Measurements from ENCODE around the gene TGFA.

The TGFA gene

GRCh38 chr2:70553584-70554337, at the start of gene TGFA:
TGFA (minus strand) TSS chr2:70553826; CDS start chr2:70553767, 59 bp downstream.
- DNase-seq (ENCODE audit: low spot score) = no peak

GRCh38 chr2:70603066-70603465, 49.4 kb upstream of the TGFA start:
- no peak for DNase-seq (ENCODE audit: low spot score)

- no peak for DNase-seq (ENCODE audit: low spot score)
Measured at GRCh38 chr2:70598197-70598596, 44.6 kb upstream of the TGFA start.

DNA sequence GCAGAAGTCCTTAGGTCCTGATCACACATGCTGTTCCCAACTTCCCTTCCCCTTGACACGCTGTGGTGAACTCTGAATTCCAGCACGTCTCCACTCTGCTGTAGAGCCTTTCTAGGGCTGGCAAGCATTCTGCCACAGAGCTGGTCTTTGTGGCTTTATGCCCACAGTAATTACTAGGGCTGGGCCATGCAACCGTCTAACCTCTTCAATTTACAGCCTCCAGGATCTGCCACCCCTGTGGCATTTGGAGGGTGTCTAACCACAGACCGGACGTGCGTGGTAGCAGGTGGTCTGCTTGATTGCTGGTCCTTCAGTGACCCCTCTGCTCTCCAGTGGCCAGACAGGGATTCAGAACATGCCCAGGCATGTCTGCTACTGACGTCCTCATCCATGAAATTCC, 43.1 kb upstream of the TGFA start:
- no peak for DNase-seq (ENCODE audit: low spot score)

DNA sequence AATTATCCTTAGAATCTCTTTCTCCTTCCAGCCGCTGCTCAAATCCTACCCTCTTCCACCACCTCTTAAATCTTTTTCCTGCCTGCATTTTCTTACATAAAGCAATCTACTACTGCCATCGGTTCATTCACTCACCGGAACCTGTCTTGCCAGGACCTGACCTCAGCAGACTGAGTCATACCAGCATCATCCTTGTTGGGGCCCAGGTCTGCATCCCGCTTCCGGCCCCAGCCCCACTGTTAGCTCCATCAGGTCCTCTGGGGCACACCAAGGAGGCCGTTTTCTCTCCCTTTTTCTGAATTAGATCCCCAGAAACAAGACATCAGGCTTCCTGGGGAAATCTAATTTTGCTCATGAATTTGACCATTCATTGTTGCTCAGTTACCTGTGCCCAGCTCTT, 42.7 kb upstream of the TGFA start:
- DNase-seq (ENCODE audit: low spot score) = no peak

GRCh38 chr2:70583091-70583490, 29.5 kb upstream of the TGFA start:
- no peak for DNase-seq (ENCODE audit: low spot score)

- DNase-seq (ENCODE audit: low spot score) = no peak
Measured at GRCh38 chr2:70580352-70580751, 26.7 kb upstream of the TGFA start.

- DNase-seq (ENCODE audit: low spot score) = no peak
Measured at GRCh38 chr2:70574618-70575017, 21.0 kb upstream of the TGFA start.

DNA sequence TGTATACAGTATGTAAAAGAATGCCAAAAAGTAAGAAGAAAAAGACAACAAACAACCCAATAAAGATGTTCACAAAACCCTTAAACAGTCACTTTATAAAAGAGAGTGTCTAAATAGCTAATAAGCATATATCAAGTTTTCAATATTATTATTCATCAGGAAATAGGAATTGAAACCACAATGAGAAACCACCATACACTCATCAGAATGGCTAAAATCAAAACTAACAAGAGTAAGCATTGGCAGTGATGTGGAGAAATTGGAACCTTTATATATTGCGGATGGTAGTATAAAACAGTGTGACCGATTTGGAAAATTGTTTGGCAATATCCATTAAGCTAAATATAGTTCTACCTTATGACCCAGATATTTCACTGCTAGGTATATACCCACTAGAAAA, 20.5 kb upstream of the TGFA start:
- no peak for DNase-seq (ENCODE audit: low spot score)

DNA sequence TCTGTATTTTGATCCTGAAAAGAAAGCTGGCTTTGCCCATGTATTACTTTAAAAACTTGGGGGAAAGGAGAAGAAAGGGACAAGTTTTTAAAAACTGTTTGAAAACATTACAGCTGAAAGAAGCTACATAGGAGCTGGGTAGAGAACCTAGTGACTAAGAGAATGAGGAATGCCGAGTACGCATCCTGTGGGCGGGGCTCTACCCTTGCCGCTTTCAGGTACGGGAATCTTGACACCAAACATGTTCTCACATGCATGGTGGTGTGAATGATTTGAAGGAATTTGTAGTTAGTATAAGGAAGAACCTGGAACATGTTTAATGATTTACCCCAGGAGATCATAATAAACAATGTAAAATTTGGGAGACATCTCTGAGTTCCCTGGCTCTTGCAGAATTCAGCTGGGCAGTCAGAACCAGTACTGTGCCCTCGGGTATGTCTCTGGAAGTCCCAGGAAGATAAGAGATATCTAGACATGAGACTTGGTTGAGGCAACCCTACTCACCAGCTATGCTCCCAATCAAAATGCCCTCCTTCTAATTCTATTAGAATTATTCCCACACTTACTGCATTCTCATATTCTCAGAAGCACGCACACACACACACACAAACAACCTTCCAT, 16.5 kb upstream of the TGFA start:
- DNase-seq (ENCODE audit: low spot score) = no peak

GRCh38 chr2:70569559-70569958, 15.9 kb upstream of the TGFA start:
- DNase-seq (ENCODE audit: low spot score) = no peak

- no peak for DNase-seq (ENCODE audit: low spot score)
Measured at GRCh38 chr2:70566906-70567305, 13.3 kb upstream of the TGFA start.

DNA sequence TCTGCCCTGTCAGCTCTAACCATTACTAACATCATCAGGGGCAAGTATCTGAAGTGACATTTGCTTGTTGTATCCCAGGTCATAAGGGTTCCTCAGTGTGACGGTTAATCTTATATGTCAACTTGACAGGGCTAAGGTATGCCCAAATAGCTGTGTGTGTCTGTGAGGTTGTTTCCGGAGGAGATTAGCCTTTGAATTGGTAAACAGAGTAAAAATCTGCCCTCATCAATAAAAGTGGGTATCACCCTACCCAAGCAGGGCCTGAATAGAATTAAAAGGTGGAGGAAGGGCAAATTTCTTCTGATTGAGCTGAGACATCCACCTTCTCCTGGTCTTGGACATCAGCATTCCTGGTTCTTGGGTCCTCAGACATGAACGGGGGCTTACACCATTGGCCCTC, 12.8 kb upstream of the TGFA start:
- DNase-seq (ENCODE audit: low spot score) = no peak

- no peak for DNase-seq (ENCODE audit: low spot score)
Measured at GRCh38 chr2:70565039-70565731, 11.6 kb upstream of the TGFA start.

DNA sequence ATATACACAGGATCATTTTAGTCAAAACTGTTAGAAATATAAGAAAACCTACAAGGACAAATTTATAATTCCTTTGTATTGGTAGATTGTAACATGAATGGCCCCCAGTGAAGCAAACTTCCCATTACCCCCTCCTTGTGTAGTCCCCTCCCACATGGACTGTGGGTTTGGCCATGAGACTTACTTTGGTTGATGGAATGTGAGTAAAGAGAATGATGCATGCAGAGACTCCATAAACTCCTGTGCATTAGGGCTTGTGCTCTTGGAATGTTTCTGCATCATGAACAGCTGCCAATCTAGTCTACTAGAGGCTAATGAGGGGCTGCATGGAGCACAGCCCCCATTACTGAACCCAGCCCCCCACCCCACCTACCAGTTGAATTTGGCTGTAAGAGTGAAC, 8.3 kb upstream of the TGFA start:
- no peak for DNase-seq (ENCODE audit: low spot score)

GRCh38 chr2:70560442-70560841, 6.8 kb upstream of the TGFA start:
- DNase-seq (ENCODE audit: low spot score) = no peak

GRCh38 chr2:70560040-70560439, 6.4 kb upstream of the TGFA start:
- no peak for DNase-seq (ENCODE audit: low spot score)

DNA sequence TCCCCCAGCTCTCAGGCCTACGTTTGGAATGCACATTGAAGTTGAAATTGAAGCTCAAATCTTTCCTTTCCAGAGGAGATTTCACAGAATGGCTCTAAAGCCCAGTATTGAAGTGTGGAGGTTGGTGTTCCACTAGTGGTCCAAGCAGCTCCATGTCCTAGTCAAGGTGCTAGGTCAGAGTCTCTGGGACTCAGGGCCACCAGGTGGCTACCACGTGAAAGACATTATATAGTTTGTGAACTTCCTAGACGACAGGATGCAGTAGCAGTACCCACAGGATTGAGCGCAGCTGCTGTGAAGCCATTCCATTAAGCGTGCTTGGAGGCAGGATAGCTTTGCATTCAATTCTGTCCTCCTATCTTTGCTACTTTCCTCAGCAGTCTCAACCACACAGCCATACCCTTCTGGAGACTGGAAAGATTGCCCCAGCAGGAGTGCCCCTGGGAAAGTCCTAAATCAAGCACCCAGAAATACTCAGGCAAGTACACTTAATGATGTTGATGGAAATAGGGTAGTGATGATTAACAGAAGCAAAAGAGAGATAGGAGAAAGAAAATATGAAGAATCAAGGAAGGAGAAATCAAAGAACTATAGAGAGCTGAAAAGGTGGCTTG, 4.7 kb upstream of the TGFA start:
- no peak for DNase-seq (ENCODE audit: low spot score)

GRCh38 chr2:70557171-70557838, 3.7 kb upstream of the TGFA start:
- DNase-seq (ENCODE audit: low spot score) = no peak

GRCh38 chr2:70556608-70557007, 3.0 kb upstream of the TGFA start:
- no peak for DNase-seq (ENCODE audit: low spot score)

GRCh38 chr2:70554338-70554892, 789 bp upstream of the TGFA start:
- DNase-seq (ENCODE audit: low spot score) = no peak

- DNase-seq (ENCODE audit: low spot score) = no peak
Measured at GRCh38 chr2:70553334-70553583, 367 bp downstream of the TGFA start.
